ENCODE results near the gene IL18R1. TPM values are rescaled to one million over a fixed set of nuclear protein-coding genes. Genes with fewer than 3 reads are reported as not detected.

Gene IL18R1
- total RNA-seq, 1 donor from 2014 or later = 0.37 TPM

DNA sequence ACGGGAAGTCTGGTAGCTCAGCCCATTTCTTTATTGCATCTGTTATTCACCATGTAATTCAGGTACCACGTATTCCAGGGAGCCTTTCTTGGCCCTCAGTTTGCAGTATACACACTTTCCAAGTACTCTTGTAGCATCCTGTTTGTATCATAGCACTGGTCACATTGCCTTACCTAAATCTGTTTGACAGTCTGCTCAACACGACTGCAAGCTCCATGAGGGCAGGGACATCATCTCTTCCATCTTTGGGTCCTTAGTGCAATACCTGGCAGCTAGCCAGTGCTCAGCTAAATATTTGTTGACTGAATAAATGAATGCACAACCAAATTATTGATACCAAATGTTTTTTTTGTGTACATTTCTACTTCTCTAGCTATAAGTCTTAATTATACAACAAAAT, 11.2 kb upstream of the IL18R1 start:
- Mint-ChIP-seq H3K4me1 (ENCODE audit: low read depth) (no peaks in the 10 kb centered on the region), H3K27me3 (ENCODE audit: low read depth) (peaks cover 36% of the 10 kb centered on the region), H3K9me3 (ENCODE audit: low read depth) (no peaks in the 10 kb centered on the region), H3K36me3 (ENCODE audit: low read depth) (no peaks in the 10 kb centered on the region), H3K4me3 (ENCODE audit: unreplicated experiment) (no peak overlapping the region), H3K27ac (ENCODE audit: unreplicated experiment) (no peak overlapping the region)
- no peak for DNase-seq (ENCODE audit: low spot score)
- TF ChIP-seq, protein P1, sequence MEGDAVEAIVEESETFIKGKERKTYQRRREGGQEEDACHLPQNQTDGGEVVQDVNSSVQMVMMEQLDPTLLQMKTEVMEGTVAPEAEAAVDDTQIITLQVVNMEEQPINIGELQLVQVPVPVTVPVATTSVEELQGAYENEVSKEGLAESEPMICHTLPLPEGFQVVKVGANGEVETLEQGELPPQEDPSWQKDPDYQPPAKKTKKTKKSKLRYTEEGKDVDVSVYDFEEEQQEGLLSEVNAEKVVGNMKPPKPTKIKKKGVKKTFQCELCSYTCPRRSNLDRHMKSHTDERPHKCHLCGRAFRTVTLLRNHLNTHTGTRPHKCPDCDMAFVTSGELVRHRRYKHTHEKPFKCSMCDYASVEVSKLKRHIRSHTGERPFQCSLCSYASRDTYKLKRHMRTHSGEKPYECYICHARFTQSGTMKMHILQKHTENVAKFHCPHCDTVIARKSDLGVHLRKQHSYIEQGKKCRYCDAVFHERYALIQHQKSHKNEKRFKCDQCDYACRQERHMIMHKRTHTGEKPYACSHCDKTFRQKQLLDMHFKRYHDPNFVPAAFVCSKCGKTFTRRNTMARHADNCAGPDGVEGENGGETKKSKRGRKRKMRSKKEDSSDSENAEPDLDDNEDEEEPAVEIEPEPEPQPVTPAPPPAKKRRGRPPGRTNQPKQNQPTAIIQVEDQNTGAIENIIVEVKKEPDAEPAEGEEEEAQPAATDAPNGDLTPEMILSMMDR (IDR thresholded peaks at IDR 0.05) = no peak

DNA sequence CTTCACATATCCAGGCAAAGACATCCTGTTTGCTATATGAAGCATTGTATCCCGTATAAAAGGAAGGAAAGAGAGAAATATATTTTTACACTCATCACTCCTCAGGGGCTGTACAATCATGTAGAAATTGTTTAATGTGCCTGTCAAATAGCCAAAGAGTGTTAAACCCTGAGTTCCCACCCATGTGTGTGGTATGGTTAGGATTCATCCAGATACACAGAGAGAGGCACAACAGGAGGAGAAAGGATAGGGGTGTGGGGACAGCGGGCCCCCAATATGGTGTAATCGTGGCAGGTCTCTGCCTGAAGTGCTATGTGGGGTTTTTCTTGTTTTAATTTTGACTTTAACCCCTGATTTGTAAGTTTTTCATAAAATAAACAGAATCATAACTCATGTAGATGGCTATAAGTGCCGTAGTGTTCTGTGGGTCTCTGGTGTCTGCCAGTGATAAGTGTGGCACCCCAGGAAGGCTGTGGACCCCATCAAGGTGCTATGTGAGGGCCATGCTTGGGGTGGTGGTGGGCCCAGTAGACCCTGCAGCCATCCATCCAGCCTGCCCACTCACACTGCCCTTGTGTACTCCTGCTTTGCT, 10.2 kb upstream of the IL18R1 start:
- DNase-seq (ENCODE audit: low spot score) = no peak
- TF ChIP-seq, protein P1 (IDR thresholded peaks at IDR 0.05) = no peak
- no peaks in the 10 kb centered on the region for H3K4me1 Mint-ChIP-seq (ENCODE audit: low read depth)
- no peak overlapping the region for H3K4me3 Mint-ChIP-seq (ENCODE audit: unreplicated experiment)
- no peak overlapping the region for H3K27ac Mint-ChIP-seq (ENCODE audit: unreplicated experiment)
- peaks cover 41% of the 10 kb centered on the region for H3K27me3 Mint-ChIP-seq (ENCODE audit: low read depth)
- no peaks in the 10 kb centered on the region for H3K9me3 Mint-ChIP-seq (ENCODE audit: low read depth)
- H3K36me3 Mint-ChIP-seq (ENCODE audit: low read depth) = no peaks in the 10 kb centered on the region

DNA sequence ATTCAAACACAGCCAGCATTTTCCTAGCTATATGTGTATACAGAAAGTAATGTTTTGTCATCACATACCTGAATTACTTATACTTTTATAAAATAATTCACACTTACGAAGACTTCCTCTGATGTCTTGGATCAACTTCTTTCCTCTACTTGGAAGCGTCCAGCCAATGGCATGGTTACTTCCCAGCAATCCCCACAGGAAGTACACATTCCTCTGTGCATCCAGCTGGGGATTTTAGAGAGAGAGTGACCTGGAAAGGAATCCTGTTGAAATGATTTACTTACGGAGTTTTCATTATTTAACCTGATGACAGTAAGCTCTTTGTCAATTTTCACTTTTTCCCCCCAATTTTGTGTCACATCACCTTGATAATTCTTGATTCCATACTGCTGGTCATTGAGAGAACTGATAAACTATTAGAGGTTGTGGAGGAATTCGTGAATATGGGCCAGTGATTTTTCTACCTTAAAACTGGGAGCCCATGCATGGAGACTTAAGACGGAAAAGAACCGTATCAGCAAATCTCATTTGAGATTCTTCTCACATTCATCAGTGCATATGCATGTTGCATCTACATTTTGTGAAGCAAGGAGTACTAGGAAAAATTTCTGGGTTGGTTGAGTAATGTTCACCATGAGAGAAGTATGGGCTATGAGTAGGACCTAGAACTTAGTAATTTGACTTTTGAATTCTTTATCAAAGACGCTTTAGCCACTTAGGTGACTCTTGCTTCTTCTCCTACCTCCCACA, 9.0 kb upstream of the IL18R1 start:
- H3K36me3 Mint-ChIP-seq (ENCODE audit: low read depth) = no peaks in the 10 kb centered on the region
- peaks cover 44% of the 10 kb centered on the region for H3K27me3 Mint-ChIP-seq (ENCODE audit: low read depth)
- no peak overlapping the region for H3K4me3 Mint-ChIP-seq (ENCODE audit: unreplicated experiment)
- no peak overlapping the region for H3K27ac Mint-ChIP-seq (ENCODE audit: unreplicated experiment)
- no peaks in the 10 kb centered on the region for H3K9me3 Mint-ChIP-seq (ENCODE audit: low read depth)
- no peak for DNase-seq (ENCODE audit: low spot score)
- TF ChIP-seq, protein P1 (IDR thresholded peaks at IDR 0.05) = no peak
- no peaks in the 10 kb centered on the region for H3K4me1 Mint-ChIP-seq (ENCODE audit: low read depth)

DNA sequence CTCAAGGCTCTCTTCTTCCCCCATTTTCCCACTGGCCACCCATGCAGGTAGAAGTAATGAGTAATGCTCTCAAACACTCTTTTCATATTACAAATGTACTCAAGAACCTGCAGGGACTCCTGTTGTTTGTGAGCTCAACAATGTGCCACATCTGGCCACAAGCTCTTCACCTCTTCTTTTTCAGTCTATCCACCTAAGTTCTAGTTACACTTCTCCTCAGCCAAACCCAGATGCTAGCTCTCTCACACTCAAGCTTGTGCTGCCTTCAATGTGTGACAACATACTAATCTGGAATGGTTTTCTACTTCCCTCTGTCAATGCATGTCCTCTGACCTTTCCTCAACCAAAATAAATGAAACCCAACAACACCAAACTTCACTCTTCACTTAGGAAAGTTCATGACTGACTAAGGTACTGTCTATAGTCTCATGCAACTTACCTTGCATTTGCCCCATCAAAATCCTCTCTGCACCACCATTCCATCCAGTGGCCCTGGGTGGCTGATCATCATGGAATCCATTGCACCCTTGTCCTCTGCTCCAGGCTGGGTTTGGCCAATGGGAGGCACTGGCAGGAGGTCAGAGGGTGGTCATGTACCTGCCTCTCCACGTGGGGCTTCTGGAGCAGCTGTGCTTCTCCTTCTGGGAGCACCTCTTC, 5.3 kb upstream of the IL18R1 start:
- Mint-ChIP-seq H3K36me3 (ENCODE audit: low read depth) (no peaks in the 10 kb centered on the region), H3K4me3 (ENCODE audit: unreplicated experiment) (no peak overlapping the region), H3K27ac (ENCODE audit: unreplicated experiment) (no peak overlapping the region), H3K27me3 (ENCODE audit: low read depth) (peaks cover 62% of the 10 kb centered on the region), H3K9me3 (ENCODE audit: low read depth) (no peaks in the 10 kb centered on the region), H3K4me1 (ENCODE audit: low read depth) (peaks cover under 1% of the 10 kb centered on the region)
- no peak for DNase-seq (ENCODE audit: low spot score)
- TF ChIP-seq, protein P1 (IDR thresholded peaks at IDR 0.05) = no peak

DNA sequence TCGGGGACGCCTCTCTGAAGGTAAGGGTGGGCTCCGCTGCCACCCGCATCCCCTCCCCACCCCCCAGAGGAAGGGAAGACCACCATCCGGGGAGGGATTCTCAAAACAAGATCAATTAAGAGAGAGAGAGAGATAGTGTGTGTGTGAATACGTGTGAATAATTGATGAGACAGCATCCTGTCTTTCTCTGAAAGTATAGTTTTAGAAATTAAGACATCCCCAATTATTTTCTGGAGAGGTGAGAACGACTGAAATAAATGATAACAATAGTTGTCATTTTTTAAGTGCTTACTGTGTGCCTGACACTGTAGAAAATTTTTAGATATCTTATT, 751 bp downstream of the IL18R1 start:
- Mint-ChIP-seq H3K27me3 (ENCODE audit: low read depth) (peaks cover 21% of the 10 kb centered on the region), H3K36me3 (ENCODE audit: low read depth) (no peaks in the 10 kb centered on the region), H3K9me3 (ENCODE audit: low read depth) (no peaks in the 10 kb centered on the region), H3K4me1 (ENCODE audit: low read depth) (peaks cover 7% of the 10 kb centered on the region), H3K27ac (ENCODE audit: unreplicated experiment) (no peak overlapping the region), H3K4me3 (ENCODE audit: unreplicated experiment) (peak overlapping the region; percentile 72)
- TF ChIP-seq, protein P1 (IDR thresholded peaks at IDR 0.05) = no peak
- DNase-seq (ENCODE audit: low spot score) = no peak
